Stimulated activated CD4-positive, alpha-beta T cell treated with anti-CD3 and anti-CD28 coated beads, Interleukin-12 subunit alpha, Interleukin-12 subunit beta, amount 100 ng/mL, for 24 hours (primary cell): Measurements from ENCODE around the gene NFKBIE.
"Not testable (repeated sequence)": the region's sequence is repeated elsewhere in the genome, so short reads cannot be mapped to it uniquely, and the experiment has no call there.

ENCODE experiments used
- DNase-seq, 2 experiments: peaks; one replicate each; pipeline ENCODE4 v3.0.0-alpha.2; 2020; ENCODE audit warnings: low read depth in 2 of 2

Gene NFKBIE, protein sequence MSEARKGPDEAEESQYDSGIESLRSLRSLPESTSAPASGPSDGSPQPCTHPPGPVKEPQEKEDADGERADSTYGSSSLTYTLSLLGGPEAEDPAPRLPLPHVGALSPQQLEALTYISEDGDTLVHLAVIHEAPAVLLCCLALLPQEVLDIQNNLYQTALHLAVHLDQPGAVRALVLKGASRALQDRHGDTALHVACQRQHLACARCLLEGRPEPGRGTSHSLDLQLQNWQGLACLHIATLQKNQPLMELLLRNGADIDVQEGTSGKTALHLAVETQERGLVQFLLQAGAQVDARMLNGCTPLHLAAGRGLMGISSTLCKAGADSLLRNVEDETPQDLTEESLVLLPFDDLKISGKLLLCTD

DNA sequence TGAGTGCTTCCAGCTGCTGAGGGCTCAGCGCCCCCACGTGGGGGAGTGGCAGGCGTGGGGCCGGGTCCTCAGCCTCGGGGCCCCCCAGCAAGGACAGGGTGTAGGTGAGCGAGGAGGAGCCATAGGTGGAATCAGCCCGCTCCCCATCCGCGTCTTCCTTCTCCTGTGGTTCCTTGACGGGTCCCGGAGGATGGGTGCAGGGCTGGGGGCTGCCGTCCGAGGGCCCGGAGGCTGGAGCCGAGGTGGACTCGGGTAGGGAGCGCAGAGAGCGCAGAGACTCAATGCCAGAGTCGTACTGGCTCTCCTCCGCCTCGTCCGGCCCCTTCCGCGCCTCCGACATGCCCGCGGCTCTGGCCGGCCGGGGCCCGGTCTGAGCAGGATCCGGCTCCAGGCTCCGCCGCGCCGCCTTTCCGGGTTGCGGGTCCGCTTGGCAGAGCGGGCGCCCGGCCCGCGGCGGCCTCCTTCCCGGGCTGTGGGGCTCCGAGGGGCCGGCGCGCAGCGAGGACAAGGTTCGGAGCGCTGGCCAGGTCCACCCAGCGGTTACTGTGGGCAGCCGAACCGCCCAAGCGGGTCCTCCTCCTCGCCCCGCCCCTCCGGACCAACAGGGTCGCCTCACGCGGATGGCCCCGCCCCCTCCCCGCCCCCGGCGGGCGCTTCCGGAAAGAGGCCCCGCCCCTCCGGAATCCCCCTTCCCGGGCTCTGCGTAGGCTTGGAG lies at the start of gene NFKBIE:
NFKBIE (minus strand) TSS at position 545 of the 715 bp plus-strand sequence; CDS start at position 340, 205 bp downstream.
- DNase-seq = peak; percentile 92 to 95

DNA sequence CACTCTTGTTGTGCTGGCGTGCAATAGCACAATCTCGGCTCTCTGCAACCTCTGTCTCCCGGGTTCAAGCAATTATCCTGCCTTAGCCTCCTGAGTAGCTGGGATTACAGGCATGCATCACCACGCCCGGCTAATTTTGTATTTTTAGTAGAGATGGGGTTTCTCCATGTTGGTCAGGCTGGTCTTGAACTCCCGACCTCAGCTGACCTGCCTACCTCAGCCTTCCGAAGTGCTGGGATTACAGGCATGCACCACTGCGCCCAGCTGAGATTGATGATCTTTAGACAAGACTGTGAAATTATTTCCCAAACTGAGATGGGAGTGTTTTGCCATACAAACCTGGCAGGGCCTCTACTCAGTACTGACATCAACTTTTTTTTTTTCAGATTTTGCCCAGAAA lies 49.3 kb upstream of the NFKBIE start:
- not testable (repeated sequence) for DNase-seq

DNA sequence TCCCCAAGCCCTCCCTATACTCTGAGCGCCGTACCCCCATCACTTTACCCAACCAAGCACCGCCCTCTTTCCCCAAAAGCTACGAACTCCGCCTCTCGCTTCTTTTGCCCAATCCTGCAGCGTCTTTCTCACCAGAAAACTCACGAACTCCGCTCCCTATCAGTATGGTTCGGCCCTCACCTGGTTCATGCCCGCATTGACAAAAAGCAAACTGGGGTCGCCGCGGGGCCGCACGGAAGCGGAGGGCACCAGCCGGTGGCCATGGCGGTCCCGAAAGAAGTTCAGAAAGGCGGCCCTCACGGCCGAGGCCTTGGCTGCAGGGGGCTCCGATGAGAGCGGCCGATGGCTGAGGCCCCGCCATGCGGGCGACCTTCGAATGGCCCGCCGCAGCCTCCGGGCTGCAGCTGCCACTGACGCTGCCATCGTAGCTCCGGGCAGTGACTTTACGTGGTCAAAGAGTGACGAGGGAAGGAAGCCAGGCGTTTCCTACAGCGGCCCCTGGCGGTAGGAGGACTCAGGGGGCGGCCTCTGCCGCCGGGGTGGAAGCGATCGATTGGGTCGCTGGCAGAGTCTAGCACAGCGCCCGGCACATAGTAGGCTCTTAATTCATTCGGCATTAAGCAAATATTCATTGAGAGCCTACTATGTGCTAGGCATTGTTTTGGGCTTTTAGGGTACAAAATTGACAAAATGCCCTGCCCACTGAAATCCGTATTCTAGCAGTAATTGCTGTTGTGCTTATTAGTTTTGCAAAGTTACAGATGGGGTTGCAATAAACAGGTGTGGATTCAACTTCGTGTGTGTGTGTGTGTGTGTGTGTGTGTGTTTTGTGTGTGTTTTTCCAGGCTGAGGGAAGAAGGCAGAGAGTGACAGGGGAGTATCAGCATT lies 47.8 kb upstream of the NFKBIE start, which contains the start of gene AARS2:
AARS2 (minus strand) TSS at position 447 of the 888 bp plus-strand sequence; CDS start at position 423, 24 bp downstream.
- peak; percentile 82 to 94 for DNase-seq

DNA sequence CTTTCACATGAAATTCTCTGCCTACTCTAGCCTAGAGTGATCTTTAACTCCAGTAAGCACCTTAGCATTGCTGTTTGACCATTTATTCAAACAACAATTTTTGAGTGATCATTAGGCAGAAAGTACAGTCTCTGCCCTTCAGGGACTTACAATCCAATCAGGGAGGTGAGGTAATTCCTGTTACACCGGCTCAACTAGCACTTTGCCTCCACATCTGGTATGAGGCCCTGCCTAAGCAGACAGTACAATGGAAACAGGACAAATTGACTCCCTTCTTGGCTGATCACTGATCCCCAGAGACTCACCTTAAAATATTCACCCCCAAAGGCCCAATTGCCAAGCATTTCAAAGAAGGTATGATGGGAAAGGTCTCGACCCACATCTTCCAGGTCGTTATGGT lies 46.4 kb upstream of the NFKBIE start:
- no peak for DNase-seq

DNA sequence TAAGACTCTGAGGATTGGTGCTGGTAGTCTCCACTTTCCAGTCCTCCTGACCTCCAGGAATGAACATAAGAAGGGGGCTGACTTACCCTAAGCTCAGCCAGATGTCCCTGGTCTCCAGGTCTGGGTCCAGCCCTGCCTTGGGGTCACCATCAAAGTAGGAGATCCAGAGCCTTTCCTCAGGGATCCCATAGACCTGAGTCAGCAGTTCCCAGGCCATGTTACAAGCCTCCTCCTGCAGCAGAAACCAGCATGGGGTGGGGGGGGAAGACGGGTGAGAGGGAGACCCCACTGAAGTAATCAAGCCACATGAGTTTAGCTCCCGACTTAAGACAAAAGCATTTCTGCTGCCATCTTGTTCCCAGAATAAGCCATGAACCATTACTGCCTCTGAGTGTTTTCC lies 46.0 kb upstream of the NFKBIE start:
- DNase-seq = no peak

DNA sequence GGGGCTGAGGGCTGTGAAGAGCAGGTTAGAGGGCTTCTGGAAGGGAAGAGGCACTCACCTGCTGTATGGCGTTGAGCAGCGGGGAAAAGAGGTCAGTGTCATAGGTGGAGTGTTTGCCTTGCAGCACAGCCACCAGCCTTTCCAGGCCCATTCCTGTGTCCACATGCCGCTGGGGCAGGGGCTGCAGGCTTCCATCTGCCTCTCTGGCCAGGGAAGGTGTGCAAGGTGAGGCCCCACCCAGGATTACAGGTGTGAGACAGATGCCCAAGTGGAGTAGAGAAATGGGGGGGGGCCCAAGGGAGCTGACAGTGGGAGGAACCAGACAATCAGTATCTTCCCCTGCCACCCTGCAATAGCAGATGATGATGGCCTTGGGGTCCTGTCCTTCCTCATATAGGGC lies 44.9 kb upstream of the NFKBIE start:
- no peak for DNase-seq

DNA sequence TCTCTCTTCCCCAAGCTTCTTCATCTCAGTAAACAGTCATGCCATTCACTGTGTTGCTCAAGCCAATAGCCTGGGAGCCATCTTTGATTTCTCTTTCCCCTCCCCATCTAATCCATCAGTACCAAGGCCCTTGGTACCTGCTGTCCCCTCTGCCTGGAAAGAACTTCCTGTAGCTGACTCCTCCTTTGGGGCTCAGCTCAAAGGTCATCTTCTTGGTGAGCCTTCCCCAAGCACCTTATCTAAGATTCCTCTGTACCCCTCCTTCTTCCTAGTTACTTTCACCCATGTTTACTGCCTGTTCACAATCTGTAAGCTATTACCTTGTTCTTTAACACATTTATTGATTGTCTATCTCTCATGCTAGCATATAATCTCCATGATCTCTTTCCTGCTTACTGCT lies 44.3 kb upstream of the NFKBIE start:
- DNase-seq = no peak

DNA sequence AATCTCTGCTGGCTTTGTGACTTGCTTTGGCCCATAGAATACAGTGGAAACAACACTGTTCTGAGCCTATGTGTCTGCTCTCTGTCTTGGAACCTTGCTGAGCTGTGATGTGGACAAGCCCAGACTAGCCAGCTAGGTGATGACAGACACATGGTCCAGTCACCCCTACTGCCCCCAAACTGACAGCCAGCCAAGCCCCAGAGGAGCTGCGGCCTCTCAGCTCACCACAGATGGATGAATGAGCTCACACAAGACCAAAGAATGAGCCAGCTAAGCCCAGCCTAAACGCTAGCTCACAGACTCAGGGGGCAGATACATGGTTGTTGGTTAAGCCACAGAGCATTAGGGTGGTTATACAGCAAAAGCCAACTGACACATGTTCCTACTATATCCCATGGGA lies 43.7 kb upstream of the NFKBIE start:
- no peak for DNase-seq

DNA sequence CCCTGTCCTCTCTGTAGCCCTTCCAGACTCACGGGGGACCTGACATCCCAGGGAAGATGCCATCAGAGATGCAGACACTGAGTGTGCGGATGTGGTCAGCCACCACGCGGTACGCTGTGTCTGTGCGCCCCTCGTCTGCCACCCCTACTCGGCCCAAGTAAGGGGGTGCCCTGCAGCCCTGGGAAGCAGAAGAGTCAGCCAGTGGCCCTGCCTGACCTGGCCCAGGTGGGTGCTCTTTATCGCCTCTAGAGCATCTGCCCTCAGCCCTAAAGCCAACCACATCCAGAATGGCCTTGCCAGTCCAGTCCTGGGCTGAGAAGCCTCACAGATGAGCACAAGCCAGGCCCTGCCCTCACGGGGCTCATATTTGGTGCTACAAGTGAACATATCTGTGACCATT lies 41.9 kb upstream of the NFKBIE start:
- DNase-seq = no peak

DNA sequence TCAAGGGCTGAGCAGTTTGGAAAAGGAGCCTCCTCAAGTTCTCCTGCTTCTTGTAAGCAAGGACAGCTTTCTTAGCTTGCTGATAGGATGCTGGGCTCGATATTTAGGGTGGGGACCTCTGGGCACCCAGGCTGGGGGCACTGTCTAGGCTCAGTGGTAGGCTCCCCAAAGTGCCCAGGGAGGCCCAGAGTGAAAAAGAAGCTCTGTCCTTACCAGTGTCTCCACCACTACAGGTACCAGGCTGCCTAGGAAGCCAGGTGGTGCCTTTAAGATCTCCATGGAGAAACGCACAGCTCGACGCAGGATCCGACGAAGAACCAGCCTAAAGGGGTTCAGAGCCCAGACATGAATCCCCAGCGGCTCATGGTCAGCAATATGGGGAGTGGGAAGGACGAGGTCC lies 41.4 kb upstream of the NFKBIE start:
- no peak for DNase-seq

DNA sequence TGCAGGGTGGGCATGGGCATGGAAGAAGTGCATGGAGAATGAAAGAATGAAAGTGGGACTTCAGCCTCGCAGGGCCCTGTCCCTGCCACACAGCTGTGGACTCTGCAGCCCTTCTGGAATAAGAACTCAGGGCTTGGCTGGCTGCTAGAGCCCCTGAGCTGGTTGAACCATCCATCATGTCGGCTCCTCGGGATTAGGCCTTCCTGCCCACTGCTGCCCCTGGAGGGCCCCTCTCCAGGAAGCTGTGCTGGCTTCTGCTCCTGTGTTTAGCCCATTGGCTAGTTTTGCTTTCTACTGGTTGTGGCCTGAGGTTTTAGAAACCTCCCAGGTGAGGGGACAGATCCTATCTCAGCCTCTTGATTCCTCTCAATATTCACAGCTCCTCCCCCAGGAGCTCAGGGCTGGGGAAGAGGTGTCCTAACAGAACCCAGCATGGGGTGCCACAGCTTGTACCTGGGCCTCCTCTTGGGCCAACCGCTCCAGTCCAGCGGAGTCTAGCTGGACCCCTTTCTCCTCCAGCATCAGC lies 39.9 kb upstream of the NFKBIE start:
- DNase-seq = no peak

DNA sequence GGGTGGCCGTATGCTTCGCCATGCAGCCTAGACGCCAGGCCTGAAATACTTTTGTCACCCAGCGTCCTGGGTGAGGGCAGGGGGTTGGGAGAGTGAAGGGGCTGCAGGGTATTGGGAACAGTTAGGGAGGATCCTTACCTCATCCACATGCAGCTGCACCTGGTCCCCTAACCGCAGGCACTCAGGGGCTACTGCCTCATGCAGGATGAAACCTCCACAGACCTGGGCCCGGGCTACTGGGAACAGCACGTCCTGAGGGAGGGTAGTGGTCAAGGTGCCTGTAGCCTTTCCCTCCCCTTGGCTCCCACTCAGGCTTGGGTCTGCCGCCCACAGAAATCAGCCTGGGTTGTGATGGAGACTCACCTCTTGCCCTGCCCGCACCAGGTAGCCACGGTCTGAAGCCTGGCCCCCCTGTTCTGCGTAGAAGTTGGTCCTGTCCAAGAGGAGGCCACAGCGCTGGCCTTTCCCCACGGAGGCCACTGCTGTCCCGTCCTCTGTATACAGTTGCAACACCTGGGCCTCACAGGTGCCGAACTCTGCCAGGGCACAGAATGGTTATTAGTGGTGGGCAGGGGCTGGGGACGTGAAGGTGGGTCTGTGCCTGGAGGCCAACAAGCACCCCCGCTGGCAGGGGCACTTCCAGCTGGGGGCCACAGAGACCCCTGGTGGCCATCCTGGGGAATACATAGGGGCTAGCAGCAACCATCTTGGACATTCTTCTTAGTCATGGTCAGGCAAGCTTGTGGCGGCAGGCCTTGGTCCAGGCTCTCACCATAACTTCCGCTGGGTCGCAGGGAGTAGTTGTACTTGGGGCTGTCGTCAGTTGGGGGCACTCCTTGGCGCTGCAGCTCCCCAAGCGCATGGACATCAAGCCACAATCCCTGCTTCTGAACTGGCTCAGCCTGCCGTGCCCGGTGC lies 39.2 kb upstream of the NFKBIE start:
- peak in 1 of 2 experiments; percentile 25 for DNase-seq

DNA sequence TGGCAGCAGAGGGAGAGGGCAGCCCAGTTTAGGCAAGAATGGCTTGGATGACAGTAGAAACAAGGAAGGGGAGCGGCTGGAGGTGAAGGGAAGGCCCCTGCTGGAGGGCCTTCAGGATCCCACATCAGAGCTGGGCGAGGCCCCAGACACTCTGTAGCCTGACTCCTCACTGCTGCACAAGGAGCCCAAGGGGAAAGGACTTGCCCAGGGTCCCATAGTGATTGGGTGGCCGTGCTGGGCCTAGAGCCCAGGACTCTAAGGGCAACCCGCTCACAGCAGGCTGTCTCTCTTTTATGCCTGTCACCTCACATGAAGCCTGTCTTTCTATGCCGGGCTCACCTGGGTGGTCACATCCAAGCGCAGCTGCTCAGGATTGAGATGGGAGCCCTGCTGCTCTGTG lies 38.5 kb upstream of the NFKBIE start:
- no peak for DNase-seq

DNA sequence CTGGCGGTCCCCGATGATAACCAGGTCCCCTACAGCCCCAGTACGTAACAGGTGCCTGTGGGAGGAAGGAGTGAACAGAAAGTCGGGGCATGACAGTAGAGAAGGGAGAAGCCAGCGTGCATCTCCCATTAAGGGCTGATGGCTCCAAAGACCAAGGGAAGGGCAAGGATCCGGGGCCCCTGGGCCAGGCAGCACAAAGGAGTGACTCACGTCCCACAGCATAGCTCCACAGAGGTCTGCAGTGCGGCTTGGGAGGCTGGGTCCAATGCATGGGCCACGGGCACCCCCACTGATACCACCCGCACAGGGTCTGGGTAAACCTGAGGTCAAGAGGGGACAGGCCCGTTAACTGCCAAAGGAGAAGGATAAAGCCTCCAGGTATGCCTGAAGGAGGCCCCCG lies 37.5 kb upstream of the NFKBIE start:
- no peak for DNase-seq

DNA sequence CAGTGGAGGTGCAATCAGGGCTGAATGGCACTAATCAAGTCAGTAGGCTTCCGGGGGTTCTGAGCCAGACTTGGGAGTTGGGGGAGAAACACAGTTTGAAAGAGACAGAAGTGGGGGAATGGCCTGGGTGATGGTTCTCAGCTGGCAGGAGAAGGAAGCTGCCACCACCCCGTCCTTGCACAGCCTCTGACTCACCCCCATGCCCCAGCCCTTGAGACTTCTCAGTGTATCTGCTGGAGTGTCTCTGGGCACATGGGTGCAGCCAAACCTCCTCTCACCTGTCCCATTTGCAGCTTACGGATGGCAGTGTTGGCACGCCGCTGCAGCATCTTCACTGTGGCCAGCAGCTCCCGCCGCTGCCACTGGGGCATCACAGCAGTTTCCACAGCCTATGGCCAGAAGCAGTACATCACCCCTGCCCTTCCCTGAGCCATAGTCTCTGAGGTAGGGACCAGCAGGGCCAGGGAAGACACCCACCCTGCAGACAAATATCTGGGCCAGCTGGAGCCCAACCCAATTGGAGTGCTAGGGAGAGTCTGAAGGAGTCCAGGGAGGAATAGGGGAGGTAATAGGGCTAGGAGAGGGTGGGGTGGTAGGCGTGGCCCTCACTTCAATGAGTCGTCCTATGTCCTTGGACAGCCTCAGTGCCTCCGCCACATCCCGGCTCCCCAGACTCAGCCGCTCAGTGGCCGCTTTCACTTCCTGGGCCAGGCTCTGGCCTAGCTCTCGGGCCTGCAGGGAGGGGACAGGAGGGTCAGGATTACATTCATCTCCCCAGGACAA lies 36.6 kb upstream of the NFKBIE start:
- no peak for DNase-seq

DNA sequence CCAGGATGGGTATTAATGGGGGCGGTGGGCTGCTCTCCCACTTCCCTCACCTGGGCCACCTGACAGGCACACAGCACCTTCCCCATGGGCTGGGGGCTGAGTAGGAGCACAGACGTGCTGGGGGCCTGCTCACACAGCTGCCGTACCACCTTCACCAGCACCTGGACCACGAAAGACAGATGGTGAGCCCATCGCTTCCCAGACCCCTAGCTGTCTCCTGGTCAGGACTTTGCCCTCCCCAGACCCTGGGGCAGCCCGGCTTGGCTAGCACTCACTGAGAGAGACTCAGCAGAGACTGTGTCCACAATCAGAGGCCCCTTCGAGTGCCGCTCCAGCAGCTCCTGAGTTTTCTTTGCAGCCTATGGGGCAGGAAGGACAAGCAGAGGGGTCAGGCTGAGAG lies 35.8 kb upstream of the NFKBIE start:
- DNase-seq = no peak

DNA sequence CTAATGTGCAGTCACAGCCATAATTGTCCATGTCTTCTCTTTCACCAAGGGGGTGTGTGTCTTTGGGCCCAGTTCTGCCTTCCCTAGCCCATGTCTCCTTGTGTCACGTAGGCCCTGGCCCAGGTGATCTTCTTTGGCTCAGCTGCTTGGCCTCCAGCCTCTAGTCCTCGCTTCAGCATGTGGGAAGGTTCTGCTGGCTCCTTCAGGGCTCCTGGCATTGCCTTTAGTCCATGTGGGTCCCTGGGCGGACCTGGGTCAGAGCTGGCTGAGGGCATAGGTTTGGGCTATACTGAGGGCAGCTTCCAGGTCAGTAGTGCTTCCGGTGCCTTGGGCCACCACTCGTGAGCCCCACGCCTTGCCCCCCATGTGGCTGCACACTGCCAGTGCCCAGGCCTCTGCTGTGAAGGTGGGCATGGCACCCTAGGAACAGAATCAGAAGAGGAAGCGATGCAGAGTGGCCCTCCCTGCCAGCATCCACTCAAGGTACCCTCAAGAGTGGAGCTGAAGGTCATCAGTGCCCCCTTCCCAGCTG lies 35.0 kb upstream of the NFKBIE start:
- no peak for DNase-seq

DNA sequence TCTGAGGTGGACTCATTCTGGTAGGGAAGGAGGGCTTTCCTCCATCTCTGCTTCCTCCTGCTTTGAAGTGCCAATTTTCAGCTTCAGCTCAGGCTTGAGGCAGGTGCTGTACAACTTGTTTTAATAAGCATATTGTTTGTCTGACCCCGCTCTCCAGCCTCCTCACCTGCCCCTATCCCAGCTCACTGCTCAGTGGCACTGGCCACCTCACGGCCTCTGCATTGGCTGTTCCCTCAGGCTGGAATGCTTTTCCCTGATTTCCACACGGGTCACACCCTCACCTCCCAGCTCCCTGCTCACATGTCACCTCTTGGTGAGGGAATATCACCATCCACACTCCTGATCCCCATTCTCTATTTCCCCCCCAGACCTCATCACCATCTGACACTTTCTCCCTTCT lies 33.5 kb upstream of the NFKBIE start:
- DNase-seq = no peak

DNA sequence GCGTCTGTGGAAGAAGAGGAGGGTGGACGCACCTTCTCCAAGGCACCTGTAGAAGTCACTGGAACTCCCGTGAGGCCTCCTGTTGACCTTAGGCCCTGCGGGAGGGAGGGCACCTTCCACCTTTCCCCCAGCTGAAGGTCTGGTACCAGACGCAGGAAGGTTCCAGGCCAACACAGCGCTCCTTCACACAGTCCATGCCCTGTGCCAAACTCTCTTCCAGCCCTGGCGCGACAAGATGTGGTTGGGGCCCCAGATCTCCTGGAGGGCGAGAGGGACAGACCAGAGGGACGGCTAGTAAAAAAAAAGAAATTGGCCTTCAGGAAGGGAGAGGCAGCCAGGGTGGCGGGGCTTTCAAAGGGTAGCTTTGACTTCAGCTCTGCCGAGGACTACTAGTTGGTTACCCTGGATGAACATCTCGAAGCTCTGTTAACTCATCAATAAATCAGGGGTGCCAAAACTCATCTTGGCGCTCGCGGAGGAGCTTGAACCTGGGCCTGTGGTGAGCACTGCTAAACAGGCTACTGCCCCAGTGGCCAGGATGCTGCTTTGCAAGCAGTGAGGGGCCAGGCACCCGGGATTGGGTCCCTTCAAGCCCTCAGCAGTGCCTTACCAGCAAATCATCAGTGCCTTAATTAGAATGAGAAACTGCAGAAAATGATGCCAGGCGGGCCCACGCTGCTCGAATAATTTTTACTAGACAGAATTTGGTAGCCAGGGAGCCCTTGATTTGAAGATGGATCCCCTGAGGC lies 32.9 kb upstream of the NFKBIE start:
- DNase-seq = no peak
